Measurements from ENCODE around the gene RPUSD1. TPM values are rescaled to one million over a fixed set of nuclear protein-coding genes. Genes with fewer than 3 reads are reported as not detected.

Gene RPUSD1
- total RNA-seq, 6 donors from 2014 or later, result 14.5 to 43.0 (median 20.8) TPM

- peaks cover 0 to 23% (median 2%) of the 10 kb centered on the region in 4 donors for H3K4me1 ChIP-seq
- no peak overlapping the region for H3K27ac ChIP-seq
- H3K36me3 ChIP-seq, result no peaks in the 10 kb centered on the region
- TF ChIP-seq EP300 (IDR thresholded peaks at IDR 0.05), result no peak
- TF ChIP-seq CTCF (IDR thresholded peaks at IDR 0.05), result no peak
- WGBS, 2 donors, result 68 to 77% methylated on average over 4 to 6 of the region's 7 CpGs
- ATAC-seq (ENCODE audit: low FRiP score in 2 of 2), result no peak
- H3K27me3 ChIP-seq, result peaks cover 0 to 27% (median 11%) of the 10 kb centered on the region in 4 donors
- DNase-seq, result no peak
- H3K4me3 ChIP-seq, result no peak overlapping the region
- H3K9me3 ChIP-seq, result no peaks in the 10 kb centered on the region
These were observed 14.3 kb upstream of the RPUSD1 start for GRCh38 chr16:802461-802860.

GRCh38 chr16:801584-802363 is 13.6 kb upstream of the RPUSD1 start:
- peak in 1 of 2 donors; percentile 68 for DNase-seq

GRCh38 chr16:800834-801511 is 12.8 kb upstream of the RPUSD1 start:
- ATAC-seq (ENCODE audit: low FRiP score in 2 of 2), result no peak
- peak in 1 of 2 donors; percentile 59 for DNase-seq
- 0 to 14% methylated on average over 3 of the region's 17 CpGs for WGBS, 2 donors
- Histone ChIP-seq H3K9me3 (no peaks in the 10 kb centered on the region), H3K27ac (no peak overlapping the region), H3K4me3 (no peak overlapping the region), H3K27me3 (peaks cover 0 to 27% (median 11%) of the 10 kb centered on the region in 4 donors), H3K4me1 (peaks cover 0 to 11% (median 0%) of the 10 kb centered on the region in 4 donors), H3K36me3 (no peaks in the 10 kb centered on the region)
- TF ChIP-seq POLR2AphosphoS5 (IDR thresholded peaks at IDR 0.05) (no peak), CTCF (IDR thresholded peaks at IDR 0.05) (no peak), POLR2A (IDR thresholded peaks at IDR 0.05) (no peak), EP300 (IDR thresholded peaks at IDR 0.05) (no peak)

More at GRCh38 chr16:801584-802363, 13.6 kb upstream of the RPUSD1 start:
- ATAC-seq (ENCODE audit: low FRiP score in 2 of 2), result no peak
- Histone ChIP-seq H3K4me3 (no peak overlapping the region), H3K27me3 (peaks cover 0 to 27% (median 11%) of the 10 kb centered on the region in 4 donors), H3K36me3 (no peaks in the 10 kb centered on the region), H3K27ac (no peak overlapping the region), H3K9me3 (no peaks in the 10 kb centered on the region), H3K4me1 (peaks cover 0 to 19% (median under 1%) of the 10 kb centered on the region in 4 donors)
- no peak for TF ChIP-seq CTCF (IDR thresholded peaks at IDR 0.05)
- TF ChIP-seq POLR2A (IDR thresholded peaks at IDR 0.05), result no peak
- no peak for TF ChIP-seq POLR2AphosphoS5 (IDR thresholded peaks at IDR 0.05)
- no peak for TF ChIP-seq EP300 (IDR thresholded peaks at IDR 0.05)
- 40 to 70% methylated on average over 2 to 11 of the region's 22 CpGs for WGBS, 2 donors

GRCh38 chr16:799948-800833 is 12.0 kb upstream of the RPUSD1 start, which contains the start of gene GNG13:
Gene GNG13 (minus strand): TSS chr16:800734. CDS start chr16:799077, 1,657 bp downstream.
- ATAC-seq (ENCODE audit: low FRiP score in 2 of 2), result no peak
- WGBS, 2 donors, result 4 to 6% methylated on average over 13 to 31 of the region's 57 CpGs
- H3K4me1 ChIP-seq, result peaks cover 0 to 7% (median 0%) of the 10 kb centered on the region in 4 donors
- no peak within 1 kb of the TSS for H3K27ac ChIP-seq
- TF ChIP-seq POLR2A (IDR thresholded peaks at IDR 0.05) (no peak), POLR2AphosphoS5 (IDR thresholded peaks at IDR 0.05) (no peak), CTCF (IDR thresholded peaks at IDR 0.05) (no peak), EP300 (IDR thresholded peaks at IDR 0.05) (no peak)
- no peaks in the 10 kb centered on the region for H3K9me3 ChIP-seq
- DNase-seq, result peak in 1 of 2 donors; percentile 81
- no peaks in the 10 kb centered on the region for H3K36me3 ChIP-seq
- H3K4me3 ChIP-seq, result no peak within 1 kb of the TSS
- H3K27me3 ChIP-seq, result peaks cover 0 to 27% (median 11%) of the 10 kb centered on the region in 4 donors

Data from upper lobe of left lung (tissue), 6 donors.